ENCODE measurements around the gene NCAPD3.

Gene NCAPD3

GRCh38 chr11:134158023-134158422 lies 65.7 kb downstream of the NCAPD3 start:
- no peak for DNase-seq (ENCODE audit: low spot score)

GRCh38 chr11:134157451-134157850 lies 66.3 kb downstream of the NCAPD3 start:
- DNase-seq (ENCODE audit: low spot score): no peak

- no peak for DNase-seq (ENCODE audit: low spot score)
Measured at GRCh38 chr11:134155946-134156865, 67.6 kb downstream of the NCAPD3 start.

- no peak for DNase-seq (ENCODE audit: low spot score)
Measured at GRCh38 chr11:134155456-134155855, 68.3 kb downstream of the NCAPD3 start.

- DNase-seq (ENCODE audit: low spot score): no peak
Measured at GRCh38 chr11:134154441-134154840, 69.3 kb downstream of the NCAPD3 start.

GRCh38 chr11:134153147-134153905 lies 70.4 kb downstream of the NCAPD3 start:
- DNase-seq (ENCODE audit: low spot score): no peak

- no peak for DNase-seq (ENCODE audit: low spot score)
Measured at GRCh38 chr11:134152696-134153095, 71.1 kb downstream of the NCAPD3 start.

GRCh38 chr11:134151083-134151747 lies 72.6 kb downstream of the NCAPD3 start:
- no peak for DNase-seq (ENCODE audit: low spot score)

- DNase-seq (ENCODE audit: low spot score): no peak
Measured at GRCh38 chr11:134150195-134150903, 73.4 kb downstream of the NCAPD3 start.

GRCh38 chr11:134149371-134149770 lies 74.4 kb downstream of the NCAPD3 start:
- DNase-seq (ENCODE audit: low spot score): no peak

GRCh38 chr11:134146598-134146997 lies 77.2 kb downstream of the NCAPD3 start:
- DNase-seq (ENCODE audit: low spot score): no peak

GRCh38 chr11:134145715-134146114 lies 78.1 kb downstream of the NCAPD3 start:
- DNase-seq (ENCODE audit: low spot score): no peak

- DNase-seq (ENCODE audit: low spot score): no peak
Measured at GRCh38 chr11:134144744-134145143, 79.0 kb downstream of the NCAPD3 start.

- DNase-seq (ENCODE audit: low spot score): no peak
Measured at GRCh38 chr11:134143801-134144200, 80.0 kb downstream of the NCAPD3 start.

GRCh38 chr11:134142536-134142935 lies 81.2 kb downstream of the NCAPD3 start:
- DNase-seq (ENCODE audit: low spot score): no peak

- DNase-seq (ENCODE audit: low spot score): no peak
Measured at GRCh38 chr11:134140961-134141490, 82.7 kb downstream of the NCAPD3 start.

GRCh38 chr11:134139873-134140331 lies 83.9 kb downstream of the NCAPD3 start:
- peak; percentile 25 for DNase-seq (ENCODE audit: low spot score)

- no peak for DNase-seq (ENCODE audit: low spot score)
Measured at GRCh38 chr11:134139303-134139872, 84.4 kb downstream of the NCAPD3 start.

- no peak for DNase-seq (ENCODE audit: low spot score)
Measured at GRCh38 chr11:134138376-134138775, 85.4 kb downstream of the NCAPD3 start.

- DNase-seq (ENCODE audit: low spot score): no peak
Measured at GRCh38 chr11:134134167-134134566, 89.6 kb downstream of the NCAPD3 start.

GRCh38 chr11:134132808-134133207 lies 91.0 kb downstream of the NCAPD3 start:
- DNase-seq (ENCODE audit: low spot score): no peak

Data from hematopoietic multipotent progenitor cell treated with erythropoietin and hydrocortisone succinate and interleukin-3 and kit ligand, for 15 days (in vitro differentiated cells).